Caki2 (cell line): ENCODE measurements around the gene KRT6B. TPM values are rescaled to one million over a fixed set of nuclear protein-coding genes. Genes with fewer than 3 reads are reported as not detected.
"Not testable (repeated sequence)": the region's sequence is repeated elsewhere in the genome, so short reads cannot be mapped to it uniquely, and the experiment has no call there.

Experiments used
- DNase-seq: peaks from one replicate; pipeline ENCODE4 v3.0.0-alpha.2; 2015; ENCODE audit warnings: low read depth
- in situ Hi-C: cut with HindIII; loops from 2 replicates; pipeline ENCODE4 v1.10.0; 2016; ENCODE audit warnings: low sequenced_read_pairs, low pct_unique_long_range_greater_than_20kb, mixed read lengths
- total RNA-seq: library from RNA; depleted of rRNA; stranded (reverse); fragments of >200 nt; shearing (Covaris generic); gene quantifications from 2 replicates; pipeline ENCODE4 v1.2.3, GENCODE V29; 2014; ENCODE audit warnings: low replicate concordance

KRT6B gene
- total RNA-seq, 1 experiment from 2014 or later: not detected

DNA sequence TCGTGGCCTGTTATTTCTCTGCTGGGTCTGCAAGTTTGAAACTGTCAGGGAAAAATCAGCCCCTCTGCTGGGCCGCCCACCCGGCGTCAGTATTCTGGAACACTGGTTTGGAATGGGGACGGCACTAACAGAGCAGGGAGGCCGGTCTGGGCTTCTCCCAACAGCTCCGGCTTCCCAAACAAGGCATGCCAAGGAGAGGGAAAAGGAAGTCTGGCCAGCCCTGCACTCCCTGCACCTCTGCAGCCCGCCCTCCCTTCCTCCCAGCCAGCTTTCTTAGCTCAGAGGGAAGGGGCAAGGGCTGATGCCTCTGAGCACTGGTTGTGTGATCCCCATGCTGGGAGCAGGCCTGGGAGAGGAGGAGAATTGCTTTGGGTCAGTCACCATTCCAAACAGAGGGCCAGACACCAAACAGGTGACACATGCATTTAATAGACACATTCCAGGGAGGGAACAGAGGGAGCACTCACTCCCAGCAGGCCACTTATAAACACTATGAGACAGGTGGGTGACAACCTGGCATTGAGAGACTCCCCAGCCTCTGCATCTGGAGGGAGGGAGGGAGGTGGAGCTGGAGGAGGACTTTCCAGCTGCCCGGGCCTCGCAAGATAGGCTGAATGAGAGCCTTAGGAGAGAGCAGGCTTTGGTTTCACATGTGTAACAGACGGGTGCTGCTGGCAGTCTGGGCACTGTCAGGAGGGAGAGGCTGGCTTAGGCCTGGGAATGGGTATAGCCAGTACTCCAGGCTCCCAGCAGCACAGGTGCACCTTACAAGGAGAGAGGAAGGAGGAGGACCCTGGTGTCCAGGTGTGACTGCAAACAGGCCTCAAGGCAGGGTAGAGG, 28.1 kb downstream of the KRT6B start:
- in situ Hi-C loops: no loop called here
- DNase-seq: no peak

- in situ Hi-C loops: no loop called here
- DNase-seq: no peak
Observed at GRCh38 chr12:52423035-52423434, 28.9 kb downstream of the KRT6B start.

GRCh38 chr12:52419656-52420055, 32.3 kb downstream of the KRT6B start:
- DNase-seq: no peak
- in situ Hi-C loops: no loop called here

- in situ Hi-C loops: no loop called here
- DNase-seq: no peak
Observed at GRCh38 chr12:52418576-52419110, 33.3 kb downstream of the KRT6B start.

DNA sequence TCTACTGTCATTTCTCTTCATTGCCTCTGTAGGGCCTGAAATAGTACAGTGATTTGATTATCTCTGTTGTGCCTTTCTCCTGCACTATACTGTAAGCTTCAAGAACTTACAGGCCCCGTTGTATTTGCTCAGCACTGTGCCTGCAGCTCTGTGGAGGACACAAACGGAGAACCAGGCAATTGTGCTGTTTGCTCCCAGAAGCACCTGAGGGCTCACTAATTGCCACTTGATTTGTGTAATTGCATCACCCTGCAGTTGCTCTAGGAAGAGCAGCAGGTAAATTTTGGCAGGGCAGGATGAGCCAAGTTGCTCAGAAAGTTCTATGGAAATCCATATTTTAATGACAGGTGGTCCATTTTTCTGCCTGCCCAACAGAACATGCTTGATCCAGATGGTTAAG, 34.2 kb downstream of the KRT6B start:
- no peak for DNase-seq
- in situ Hi-C loops: no loop called here

DNA sequence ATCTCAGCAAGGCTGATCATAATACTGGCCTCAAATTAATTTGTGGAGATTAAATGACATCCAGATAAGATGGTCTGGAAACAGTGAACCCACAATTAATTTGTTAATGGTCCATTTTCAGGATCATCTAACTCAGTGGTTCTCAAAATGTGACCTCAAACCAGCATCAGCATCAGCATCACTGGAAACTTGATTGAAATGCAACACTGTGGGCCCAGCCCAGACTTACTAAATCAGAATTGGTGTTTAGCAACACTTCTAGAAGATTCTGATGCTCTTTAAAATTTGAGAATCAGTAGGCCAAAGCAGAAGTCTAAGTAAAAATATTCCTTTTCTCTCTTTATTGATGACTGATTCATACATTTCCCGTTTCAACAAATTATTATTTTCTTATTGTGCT, 35.2 kb downstream of the KRT6B start:
- in situ Hi-C loops: no loop called here
- no peak for DNase-seq

GRCh38 chr12:52415870-52416750, 35.8 kb downstream of the KRT6B start:
- DNase-seq: peak; percentile 31
- in situ Hi-C loops: no loop called here

GRCh38 chr12:52414936-52415335, 37.0 kb downstream of the KRT6B start:
- in situ Hi-C loops: no loop called here

GRCh38 chr12:52413782-52414345, 38.1 kb downstream of the KRT6B start:
- in situ Hi-C loops: no loop called here
- DNase-seq: no peak

More at GRCh38 chr12:52414936-52415335, 37.0 kb downstream of the KRT6B start:
- no peak for DNase-seq

DNA sequence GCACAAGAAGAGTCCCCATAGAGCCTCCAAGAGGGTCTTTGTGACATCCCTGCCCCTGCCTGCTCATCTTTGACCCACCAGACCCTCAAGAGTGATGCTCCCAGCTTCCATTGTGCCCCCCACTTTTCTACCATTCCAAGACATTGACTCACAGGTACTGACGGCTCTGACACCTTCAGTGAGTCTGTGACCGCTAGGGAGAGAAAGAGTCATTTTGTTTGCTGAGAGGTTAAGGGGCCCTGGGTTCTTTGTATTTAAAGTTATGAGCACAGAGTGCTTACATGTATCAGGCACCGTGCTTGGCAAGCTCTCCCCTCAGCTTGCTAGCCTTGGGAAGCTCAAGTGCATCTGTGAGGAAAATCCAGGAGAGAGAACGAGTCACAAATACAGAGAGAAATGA, 38.7 kb downstream of the KRT6B start:
- no peak for DNase-seq
- in situ Hi-C loops: no loop called here

DNA sequence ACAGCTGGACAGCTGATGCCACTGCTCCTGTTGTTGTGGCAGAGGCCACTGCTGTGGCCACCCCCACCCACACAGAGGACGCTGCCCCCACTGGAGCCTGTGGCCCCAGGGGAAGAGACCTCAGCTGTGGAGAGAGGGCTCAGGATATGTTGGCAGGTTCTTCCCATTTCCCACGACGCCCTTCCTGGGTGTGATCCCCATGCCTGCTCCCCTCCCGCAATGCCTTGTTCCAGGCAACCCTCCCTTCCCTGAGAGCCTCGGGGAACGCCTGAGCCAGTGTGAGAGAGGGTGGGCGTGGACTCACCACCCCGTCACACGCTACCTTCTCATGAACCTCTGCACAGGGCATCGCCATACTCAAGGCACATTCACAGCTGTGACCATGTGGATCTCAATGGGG, 40.1 kb downstream of the KRT6B start:
- in situ Hi-C loops: no loop called here
- no peak for DNase-seq

GRCh38 chr12:52410589-52411248, 41.2 kb downstream of the KRT6B start:
- DNase-seq, in situ Hi-C loops: not testable (repeated sequence)

GRCh38 chr12:52407918-52408317, 44.0 kb downstream of the KRT6B start:
- in situ Hi-C loops: no loop called here
- no peak for DNase-seq

DNA sequence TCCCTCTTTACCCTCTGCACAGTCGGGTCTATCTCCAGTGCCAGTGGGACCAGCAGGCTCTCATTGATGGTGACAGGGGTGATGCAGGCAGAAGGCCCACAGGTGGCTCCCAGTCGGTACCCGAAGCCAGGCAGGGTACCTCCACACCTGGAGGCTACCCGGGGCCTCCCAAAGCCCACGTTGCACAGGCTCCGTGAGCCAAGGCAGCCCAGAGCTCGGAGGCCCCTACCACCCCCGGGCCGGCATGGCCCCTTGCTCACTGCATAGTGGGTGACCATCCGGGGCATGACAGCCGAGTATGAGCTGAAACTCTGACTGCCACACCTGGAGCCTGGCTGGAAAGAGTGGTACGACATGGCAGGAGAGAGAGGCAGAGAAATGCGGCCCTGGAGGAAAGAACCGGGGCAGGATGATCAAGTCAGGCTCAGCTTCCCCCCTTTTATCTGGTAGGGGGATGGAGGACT, 46.0 kb downstream of the KRT6B start, which contains the start of gene KRT82:
KRT82 (minus strand) TSS at position 414 of the 464 bp plus-strand sequence; CDS start at position 356, 58 bp downstream.
- no peak for DNase-seq
- in situ Hi-C loops: no loop called here

DNA sequence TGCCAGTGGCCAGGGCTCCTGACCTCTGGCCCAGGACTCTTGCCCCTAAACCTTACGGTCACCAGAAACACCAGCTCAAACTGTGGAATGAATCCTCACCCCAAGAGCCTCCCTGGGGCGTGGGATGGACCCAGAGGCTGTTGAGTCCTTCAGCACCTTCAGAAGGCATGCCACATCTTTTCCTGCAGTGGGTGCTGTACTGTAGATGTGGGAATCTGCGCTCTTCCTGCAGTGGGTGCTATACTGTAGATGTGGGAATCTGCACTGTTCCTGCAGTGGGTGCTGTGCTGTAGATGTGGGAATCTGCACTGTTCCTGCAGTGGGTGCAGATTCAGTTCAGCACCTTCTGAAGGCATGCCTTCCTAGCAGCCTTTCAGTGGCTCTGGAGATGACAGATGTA, 47.0 kb downstream of the KRT6B start:
- DNase-seq: no peak
- in situ Hi-C loops: no loop called here

DNA sequence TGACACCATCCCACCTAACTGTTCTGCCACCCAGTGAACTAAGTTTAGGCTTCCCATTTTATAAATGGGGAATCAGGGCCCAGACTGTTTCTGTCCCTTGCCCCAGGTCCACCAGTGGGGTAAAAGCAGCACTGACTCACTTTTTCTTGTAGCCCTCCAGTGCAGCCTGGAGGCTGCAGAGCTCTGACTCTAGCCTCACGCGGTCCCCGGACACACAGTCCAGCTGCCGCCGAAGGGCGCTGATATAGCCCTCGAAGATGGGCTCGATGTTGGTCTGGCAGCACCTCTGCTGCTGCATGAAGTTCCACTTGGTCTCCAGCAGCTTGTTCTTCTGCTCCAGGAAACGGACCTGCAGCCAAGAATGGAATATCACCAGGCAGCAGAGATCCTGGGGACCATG, 48.4 kb downstream of the KRT6B start:
- in situ Hi-C loops: no loop called here
- DNase-seq: no peak

DNA sequence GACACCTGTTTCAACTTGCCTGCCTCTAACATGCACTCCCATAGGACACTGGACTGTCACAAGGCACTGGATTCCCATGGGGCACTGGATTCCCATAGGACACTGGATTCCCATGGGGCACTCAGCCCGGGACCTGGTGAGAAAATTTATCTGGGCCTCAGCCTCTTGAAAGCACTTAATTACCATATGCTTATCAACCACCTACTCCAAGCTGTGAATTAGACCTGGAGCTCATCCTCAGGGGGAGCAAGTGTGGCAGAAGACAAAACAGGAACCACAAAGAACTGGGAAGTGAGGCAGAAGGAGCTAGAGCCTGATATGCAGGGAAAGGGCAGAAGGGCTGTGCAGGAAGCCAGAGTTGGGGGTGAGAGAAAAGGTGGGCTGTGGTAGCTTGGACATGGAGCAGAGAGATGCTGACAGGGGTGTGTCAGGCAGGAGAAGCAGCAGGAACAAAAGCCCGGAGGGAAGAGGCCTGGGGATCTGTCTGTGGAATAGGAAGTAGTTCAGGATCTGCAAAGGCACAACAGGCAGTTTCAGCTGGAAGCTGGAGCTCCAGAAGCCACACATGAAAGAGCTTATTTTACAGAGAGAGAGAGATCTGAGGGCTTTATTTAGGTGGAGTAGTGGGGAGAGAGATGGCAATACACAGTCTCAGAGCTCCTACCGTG, 48.9 kb downstream of the KRT6B start:
- in situ Hi-C loops: no loop called here
- no peak for DNase-seq

DNA sequence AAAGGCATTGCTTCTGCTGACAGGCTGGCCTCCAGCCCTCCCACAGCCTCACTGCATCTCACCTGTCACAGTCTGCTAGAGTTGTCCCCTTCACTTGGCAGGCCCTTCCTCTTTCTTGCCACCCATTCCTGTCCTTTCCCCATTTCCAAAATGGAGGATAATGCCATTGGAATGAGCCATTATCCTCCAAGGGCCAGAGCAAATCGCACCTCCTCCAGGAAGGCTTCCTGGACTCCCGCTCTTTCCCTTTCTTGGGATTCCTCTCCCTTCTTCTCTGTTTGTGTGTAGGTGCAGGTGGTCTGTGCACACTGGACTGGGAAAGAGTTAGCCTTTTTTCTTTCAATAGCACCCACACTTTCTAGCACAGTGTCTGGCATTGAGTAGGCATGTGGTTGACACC, 49.6 kb downstream of the KRT6B start:
- in situ Hi-C loops: no loop called here
- DNase-seq: no peak
